GM12873 (cell line): ENCODE measurements around the gene FER.

Experiments used
- CTCF ChIP-seq: IDR thresholded peaks from 2 replicates; pipeline ENCODE4 v1.5.1; 2012; ENCODE audit warnings: low read depth, mild to moderate bottlenecking, moderate library complexity, low read length, control low read depth; ENCODE audit not compliant: insufficient read depth; ENCODE audit errors: missing control alignments

The FER gene

GRCh38 chr5:109005297-109006009 lies 257.8 kb downstream of the FER start:
- TF ChIP-seq CTCF: no peak

- no peak for TF ChIP-seq CTCF
These were observed 258.4 kb downstream of the FER start for GRCh38 chr5:109006129-109006528.

- TF ChIP-seq CTCF: no peak
These were observed 268.6 kb downstream of the FER start for GRCh38 chr5:109016300-109016699.

GRCh38 chr5:109022056-109022455 lies 274.4 kb downstream of the FER start:
- no peak for TF ChIP-seq CTCF

- TF ChIP-seq CTCF: no peak
These were observed 280.4 kb downstream of the FER start for GRCh38 chr5:109027983-109028607.

- no peak for TF ChIP-seq CTCF
These were observed 281.1 kb downstream of the FER start for GRCh38 chr5:109028608-109029299.

GRCh38 chr5:109029847-109030246 lies 282.1 kb downstream of the FER start:
- TF ChIP-seq CTCF: no peak
